ENCODE data around the gene SEPTIN8. TPM values are rescaled to one million over a fixed set of nuclear protein-coding genes. Genes with fewer than 3 reads are reported as not detected.

The SEPTIN8 gene
- total RNA-seq, 1 donor from 2014 or later = 27.2 TPM

DNA sequence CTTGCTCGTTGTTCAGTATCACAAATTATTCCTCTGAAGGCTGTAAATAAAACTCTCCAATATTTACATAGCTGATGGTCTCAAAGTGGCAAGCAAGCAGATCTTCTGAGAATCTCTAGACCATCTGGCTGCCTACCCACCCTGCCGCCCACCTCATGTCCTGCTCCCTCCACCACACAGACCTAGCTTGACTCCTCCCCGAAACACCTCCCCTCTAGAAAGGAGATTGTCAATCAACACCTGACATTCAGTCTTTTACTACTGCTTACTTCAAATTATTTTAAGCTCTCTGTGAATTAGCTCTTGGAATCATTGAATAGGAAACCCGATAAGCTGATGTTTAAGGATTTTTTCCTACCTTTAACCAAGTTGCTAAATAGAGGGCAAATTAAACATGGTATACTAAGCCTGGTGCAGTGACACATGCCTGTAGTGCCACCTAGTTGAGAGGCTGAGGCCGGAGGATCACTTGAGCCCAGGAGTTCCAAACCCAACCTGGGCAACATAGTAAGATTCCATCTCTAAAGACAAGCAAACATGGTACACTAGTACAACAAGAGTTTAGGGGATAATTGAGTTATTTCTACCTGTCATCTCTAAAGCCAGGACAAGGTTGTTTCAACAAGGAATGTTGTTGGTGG, 25.1 kb upstream of the SEPTIN8 start:
- no peaks in the 10 kb centered on the region for H3K9me3 ChIP-seq (replicated peaks)
- DNase-seq = no peak
- no peaks in the 10 kb centered on the region for H3K36me3 ChIP-seq
- TF ChIP-seq, protein P1, sequence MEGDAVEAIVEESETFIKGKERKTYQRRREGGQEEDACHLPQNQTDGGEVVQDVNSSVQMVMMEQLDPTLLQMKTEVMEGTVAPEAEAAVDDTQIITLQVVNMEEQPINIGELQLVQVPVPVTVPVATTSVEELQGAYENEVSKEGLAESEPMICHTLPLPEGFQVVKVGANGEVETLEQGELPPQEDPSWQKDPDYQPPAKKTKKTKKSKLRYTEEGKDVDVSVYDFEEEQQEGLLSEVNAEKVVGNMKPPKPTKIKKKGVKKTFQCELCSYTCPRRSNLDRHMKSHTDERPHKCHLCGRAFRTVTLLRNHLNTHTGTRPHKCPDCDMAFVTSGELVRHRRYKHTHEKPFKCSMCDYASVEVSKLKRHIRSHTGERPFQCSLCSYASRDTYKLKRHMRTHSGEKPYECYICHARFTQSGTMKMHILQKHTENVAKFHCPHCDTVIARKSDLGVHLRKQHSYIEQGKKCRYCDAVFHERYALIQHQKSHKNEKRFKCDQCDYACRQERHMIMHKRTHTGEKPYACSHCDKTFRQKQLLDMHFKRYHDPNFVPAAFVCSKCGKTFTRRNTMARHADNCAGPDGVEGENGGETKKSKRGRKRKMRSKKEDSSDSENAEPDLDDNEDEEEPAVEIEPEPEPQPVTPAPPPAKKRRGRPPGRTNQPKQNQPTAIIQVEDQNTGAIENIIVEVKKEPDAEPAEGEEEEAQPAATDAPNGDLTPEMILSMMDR (IDR thresholded peaks at IDR 0.05; ENCODE audit: borderline replicate concordance) = no peak
- no peaks in the 10 kb centered on the region for H3K4me1 ChIP-seq
- H3K27ac ChIP-seq (replicated peaks) = no peak overlapping the region
- no peak overlapping the region for H3K4me3 ChIP-seq
- peaks cover 35% of the 10 kb centered on the region for H3K27me3 ChIP-seq (ENCODE audit: low read depth)
- intact Hi-C loops (cut with micrococcal nuclease) = no loop called here

DNA sequence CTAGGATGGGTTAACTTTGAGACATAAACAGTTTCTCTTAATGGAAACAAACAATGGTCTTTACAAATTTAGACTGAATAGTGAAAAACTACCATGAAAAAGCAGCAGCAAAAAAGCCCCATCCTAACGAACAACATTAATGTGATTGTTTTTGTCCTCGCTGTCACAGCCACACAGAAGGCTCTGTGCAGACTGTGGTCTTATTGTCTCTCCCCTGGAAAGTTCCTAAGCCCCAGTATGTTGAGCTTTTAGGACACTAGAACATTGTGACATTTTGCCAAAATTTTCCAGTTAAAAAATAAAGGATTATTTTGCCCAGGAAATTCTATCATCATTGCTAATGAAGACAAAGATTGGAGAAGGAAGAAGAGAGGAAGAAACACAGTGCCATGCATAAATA, 23.5 kb upstream of the SEPTIN8 start:
- intact Hi-C loops (cut with micrococcal nuclease) = no loop called here
- no peak overlapping the region for H3K4me3 ChIP-seq
- TF ChIP-seq, protein P1 (IDR thresholded peaks at IDR 0.05; ENCODE audit: borderline replicate concordance) = no peak
- no peak for DNase-seq
- no peak overlapping the region for H3K27ac ChIP-seq (replicated peaks)
- H3K9me3 ChIP-seq (replicated peaks) = no peaks in the 10 kb centered on the region
- no peaks in the 10 kb centered on the region for H3K4me1 ChIP-seq
- H3K36me3 ChIP-seq = no peaks in the 10 kb centered on the region
- H3K27me3 ChIP-seq (ENCODE audit: low read depth) = peaks cover 27% of the 10 kb centered on the region

DNA sequence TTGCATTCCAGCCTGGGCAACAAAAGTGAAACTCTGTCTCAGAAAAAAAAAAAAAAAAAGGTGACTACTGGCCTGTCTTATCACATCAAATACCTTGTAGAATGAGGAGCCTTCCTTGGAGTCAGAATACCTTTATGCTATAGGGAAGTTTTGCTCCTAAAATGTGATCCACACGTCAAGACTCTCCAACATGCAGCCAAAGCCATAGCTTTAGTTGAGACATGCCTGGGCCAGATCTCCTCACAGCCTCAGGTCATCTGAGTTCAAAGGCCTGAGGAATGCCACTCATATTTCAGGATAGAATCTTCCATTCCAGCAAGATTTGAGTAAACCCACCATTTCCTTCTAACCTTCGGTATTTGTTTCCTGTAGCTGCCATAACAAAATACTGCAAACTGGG, 22.4 kb upstream of the SEPTIN8 start:
- Histone ChIP-seq H3K9me3 (replicated peaks) (no peaks in the 10 kb centered on the region), H3K4me1 (no peaks in the 10 kb centered on the region), H3K27ac (replicated peaks) (no peak overlapping the region), H3K36me3 (no peaks in the 10 kb centered on the region), H3K4me3 (no peak overlapping the region), H3K27me3 (ENCODE audit: low read depth) (peaks cover 23% of the 10 kb centered on the region)
- TF ChIP-seq, protein P1 (IDR thresholded peaks at IDR 0.05; ENCODE audit: borderline replicate concordance) = no peak
- no peak for DNase-seq
- intact Hi-C loops (cut with micrococcal nuclease) = no loop called here

DNA sequence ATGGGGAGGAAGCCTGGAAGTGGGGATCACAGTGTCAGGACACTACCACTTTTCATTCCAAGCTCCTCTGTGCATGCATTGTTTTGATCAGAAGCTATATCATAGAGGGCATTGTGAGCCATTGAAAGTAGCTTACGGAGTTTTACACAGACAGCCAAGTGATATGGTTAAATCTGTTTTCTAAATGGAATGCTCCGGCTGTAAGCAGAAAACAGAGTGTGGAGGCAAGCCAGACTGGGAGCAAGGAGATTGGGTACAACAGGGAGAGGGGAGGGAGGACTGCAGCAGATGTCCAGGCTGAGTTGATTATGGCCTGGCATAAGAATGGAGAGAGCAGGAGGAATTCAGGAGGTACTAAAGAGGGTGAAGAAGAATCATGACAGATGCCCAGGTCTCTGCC, 20.6 kb upstream of the SEPTIN8 start:
- H3K27ac ChIP-seq (replicated peaks) = no peak overlapping the region
- intact Hi-C loops (cut with micrococcal nuclease) = no loop called here
- no peak for DNase-seq
- peaks cover 26% of the 10 kb centered on the region for H3K27me3 ChIP-seq (ENCODE audit: low read depth)
- no peak overlapping the region for H3K4me3 ChIP-seq
- H3K36me3 ChIP-seq = no peaks in the 10 kb centered on the region
- H3K4me1 ChIP-seq = no peaks in the 10 kb centered on the region
- H3K9me3 ChIP-seq (replicated peaks) = no peaks in the 10 kb centered on the region
- TF ChIP-seq, protein P1 (IDR thresholded peaks at IDR 0.05; ENCODE audit: borderline replicate concordance) = no peak

DNA sequence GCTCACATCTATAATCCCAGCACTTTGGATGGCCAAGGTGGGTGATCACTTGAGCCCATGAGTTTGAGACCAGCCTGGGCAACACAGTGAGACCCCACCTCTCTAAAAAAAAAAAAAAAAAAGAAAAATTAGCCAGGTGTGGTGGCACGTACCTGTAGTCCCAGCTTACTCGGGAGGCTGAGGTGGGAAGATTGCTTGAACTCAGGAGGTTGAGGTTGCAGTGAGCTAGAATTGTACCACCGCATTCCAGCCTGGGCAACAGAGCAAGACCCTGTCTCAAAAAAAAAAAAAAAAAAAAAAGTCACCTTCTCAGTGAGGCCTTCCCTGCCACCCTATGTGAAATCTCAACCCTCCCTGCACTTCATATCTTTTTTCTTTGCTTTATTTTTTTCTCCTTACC, 14.0 kb upstream of the SEPTIN8 start:
- intact Hi-C loops (cut with micrococcal nuclease) = no loop called here

More for the DNA sequence above, 14.0 kb upstream of the SEPTIN8 start:
- Histone ChIP-seq H3K27me3 (ENCODE audit: low read depth) (peaks cover 8% of the 10 kb centered on the region), H3K36me3 (no peaks in the 10 kb centered on the region), H3K27ac (replicated peaks) (no peak overlapping the region), H3K4me1 (no peaks in the 10 kb centered on the region), H3K4me3 (no peak overlapping the region), H3K9me3 (replicated peaks) (no peaks in the 10 kb centered on the region)
- TF ChIP-seq, protein P1 (IDR thresholded peaks at IDR 0.05; ENCODE audit: borderline replicate concordance) = no peak
- no peak for DNase-seq
